ENCODE measurements around the gene DAB2IP. TPM values are rescaled to one million over a fixed set of nuclear protein-coding genes. Genes with fewer than 3 reads are reported as not detected.

Gene DAB2IP
- total RNA-seq, 1 experiment from 2014 or later: 18.7 TPM

GRCh38 chr9:121742923-121743322 lies 91.5 kb downstream of the DAB2IP start:
- Histone ChIP-seq H3K9me3 (replicated peaks) (no peaks in the 10 kb centered on the region), H3K4me1 (peaks cover 16% of the 10 kb centered on the region), H3K4me3 (no peak overlapping the region; the same call in 1 of the 2 replicates), H3K27ac (no peak overlapping the region), H3K27me3 (no peaks in the 10 kb centered on the region), H3K36me3 (no peaks in the 10 kb centered on the region)
- DNase-seq: no peak

- H3K4me1 ChIP-seq: peaks cover 16% of the 10 kb centered on the region
- peak; percentile 84 to 87 for DNase-seq
- H3K9me3 ChIP-seq (replicated peaks): no peaks in the 10 kb centered on the region
- H3K27ac ChIP-seq: peak overlapping the region; percentile 10
- no peaks in the 10 kb centered on the region for H3K36me3 ChIP-seq
- no peaks in the 10 kb centered on the region for H3K27me3 ChIP-seq
- peak overlapping the region; percentile 48 for H3K4me3 ChIP-seq
These were observed 92.1 kb downstream of the DAB2IP start for GRCh38 chr9:121743441-121744001.

- Histone ChIP-seq H3K4me3 (peak overlapping the region; percentile 48), H3K36me3 (no peaks in the 10 kb centered on the region), H3K27ac (peak overlapping the region; percentile 10), H3K27me3 (no peaks in the 10 kb centered on the region), H3K9me3 (replicated peaks) (no peaks in the 10 kb centered on the region), H3K4me1 (peaks cover 21% of the 10 kb centered on the region)
- peak; percentile 55 to 63 for DNase-seq
These were observed 92.7 kb downstream of the DAB2IP start for GRCh38 chr9:121744002-121744686.

GRCh38 chr9:121744687-121745395 lies 93.4 kb downstream of the DAB2IP start:
- H3K9me3 ChIP-seq (replicated peaks): no peaks in the 10 kb centered on the region
- H3K36me3 ChIP-seq: no peaks in the 10 kb centered on the region
- no peaks in the 10 kb centered on the region for H3K27me3 ChIP-seq
- peak overlapping the region; percentile 58 for H3K27ac ChIP-seq
- H3K4me3 ChIP-seq: no peak overlapping the region
- H3K4me1 ChIP-seq: peaks cover 23% of the 10 kb centered on the region
- peak; percentile 48 to 52 for DNase-seq

- H3K4me1 ChIP-seq: peaks cover 28% of the 10 kb centered on the region
- no peak overlapping the region for H3K4me3 ChIP-seq
- no peaks in the 10 kb centered on the region for H3K27me3 ChIP-seq
- DNase-seq: peak; percentile 69 to 73
- no peaks in the 10 kb centered on the region for H3K9me3 ChIP-seq (replicated peaks)
- peak overlapping the region; percentile 58 for H3K27ac ChIP-seq
- no peaks in the 10 kb centered on the region for H3K36me3 ChIP-seq
These were observed 93.9 kb downstream of the DAB2IP start for GRCh38 chr9:121745396-121745695.

- Histone ChIP-seq H3K27ac (no peak overlapping the region), H3K9me3 (replicated peaks) (no peaks in the 10 kb centered on the region), H3K4me1 (peaks cover 37% of the 10 kb centered on the region), H3K4me3 (no peak overlapping the region), H3K36me3 (no peaks in the 10 kb centered on the region), H3K27me3 (no peaks in the 10 kb centered on the region)
- no peak for DNase-seq
These were observed 95.0 kb downstream of the DAB2IP start for GRCh38 chr9:121746411-121746810.

GRCh38 chr9:121746866-121747265 lies 95.4 kb downstream of the DAB2IP start:
- Histone ChIP-seq H3K4me1 (peaks cover 41% of the 10 kb centered on the region), H3K4me3 (no peak overlapping the region), H3K9me3 (replicated peaks) (no peaks in the 10 kb centered on the region), H3K36me3 (no peaks in the 10 kb centered on the region), H3K27ac (no peak overlapping the region), H3K27me3 (no peaks in the 10 kb centered on the region)
- DNase-seq: no peak

- no peak for DNase-seq
- Histone ChIP-seq H3K4me1 (peaks cover 41% of the 10 kb centered on the region), H3K27ac (no peak overlapping the region)
These were observed 96.6 kb downstream of the DAB2IP start for GRCh38 chr9:121748074-121748473.

GRCh38 chr9:121748727-121749423 lies 97.4 kb downstream of the DAB2IP start:
- H3K4me1 ChIP-seq: peaks cover 41% of the 10 kb centered on the region
- H3K27me3 ChIP-seq: no peaks in the 10 kb centered on the region
- H3K27ac ChIP-seq: no peak overlapping the region
- H3K9me3 ChIP-seq (replicated peaks): no peaks in the 10 kb centered on the region
- H3K4me3 ChIP-seq: no peak overlapping the region
- H3K36me3 ChIP-seq: no peaks in the 10 kb centered on the region
- DNase-seq: no peak

More at GRCh38 chr9:121748074-121748473, 96.6 kb downstream of the DAB2IP start:
- Histone ChIP-seq H3K36me3 (no peaks in the 10 kb centered on the region), H3K27me3 (no peaks in the 10 kb centered on the region), H3K9me3 (replicated peaks) (no peaks in the 10 kb centered on the region), H3K4me3 (no peak overlapping the region)

- Histone ChIP-seq H3K4me3 (no peak overlapping the region), H3K9me3 (replicated peaks) (no peaks in the 10 kb centered on the region), H3K36me3 (no peaks in the 10 kb centered on the region), H3K4me1 (peaks cover 34% of the 10 kb centered on the region), H3K27me3 (no peaks in the 10 kb centered on the region), H3K27ac (no peak overlapping the region)
- no peak for DNase-seq
These were observed 98.2 kb downstream of the DAB2IP start for GRCh38 chr9:121749614-121750013.

- Histone ChIP-seq H3K27ac (peak overlapping the region; percentile 65), H3K9me3 (replicated peaks) (no peaks in the 10 kb centered on the region), H3K4me1 (peaks cover 27% of the 10 kb centered on the region), H3K36me3 (no peaks in the 10 kb centered on the region), H3K4me3 (no peak overlapping the region), H3K27me3 (no peaks in the 10 kb centered on the region)
- peak in 1 of 2 experiments; percentile 28 for DNase-seq
These were observed 98.9 kb downstream of the DAB2IP start for GRCh38 chr9:121750259-121750714.

GRCh38 chr9:121750715-121751623 lies 99.5 kb downstream of the DAB2IP start:
- Histone ChIP-seq H3K9me3 (replicated peaks) (no peaks in the 10 kb centered on the region), H3K4me1 (peaks cover 25% of the 10 kb centered on the region), H3K27ac (peak overlapping the region; percentile 65), H3K4me3 (no peak overlapping the region), H3K36me3 (no peaks in the 10 kb centered on the region), H3K27me3 (no peaks in the 10 kb centered on the region)
- peak; percentile 83 to 91 for DNase-seq

- Histone ChIP-seq H3K36me3 (no peaks in the 10 kb centered on the region), H3K27ac (peak overlapping the region; percentile 65), H3K27me3 (no peaks in the 10 kb centered on the region), H3K4me1 (peaks cover 25% of the 10 kb centered on the region), H3K4me3 (no peak overlapping the region), H3K9me3 (replicated peaks) (no peaks in the 10 kb centered on the region)
- DNase-seq: no peak
These were observed 100.4 kb downstream of the DAB2IP start for GRCh38 chr9:121751686-121752445.

All from SJCRH30 (cell line).